ENCODE measurements around the gene NR1H4.

DNA sequence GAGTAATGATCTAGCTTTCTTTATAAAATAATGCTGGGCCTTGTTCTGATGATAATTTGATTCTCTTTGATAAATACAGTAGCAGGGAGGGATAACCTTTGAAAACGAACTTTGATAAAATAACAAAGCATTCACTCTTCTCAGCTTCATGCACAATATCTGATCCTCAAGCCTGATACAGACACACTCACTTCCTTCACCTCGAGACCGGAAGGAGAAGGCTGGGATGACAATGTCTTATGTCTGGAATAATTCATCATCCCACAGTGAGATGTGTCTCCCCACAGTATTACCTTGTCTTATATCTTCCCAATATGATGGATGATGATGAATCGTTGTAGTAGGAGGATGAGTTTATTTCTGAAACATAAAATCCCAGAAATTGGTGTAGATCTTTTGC lies 15.5 kb upstream of the NR1H4 start:
- TF ChIP-seq EP300 (IDR thresholded peaks at IDR 0.05; ENCODE audit: borderline replicate concordance in 1 of 2, low read depth in 2 of 2, low read length in 2 of 2) (no peak), NANOG (IDR thresholded peaks at IDR 0.05; ENCODE audit: insufficient read depth, low read depth, low read length, poor library complexity, severe bottlenecking) (no peak), EGR1 (IDR thresholded peaks at IDR 0.05; ENCODE audit: borderline replicate concordance, low read depth, low read length) (no peak), HDAC6 (IDR thresholded peaks at IDR 0.05; ENCODE audit: low read depth, low read length) (no peak), ASH2L (IDR thresholded peaks at IDR 0.05; ENCODE audit: low read length) (no peak), CHD2 (IDR thresholded peaks at IDR 0.05; ENCODE audit: low read length) (no peak), EZH2 (IDR thresholded peaks at IDR 0.05; ENCODE audit: low read depth, low read length, severe bottlenecking) (no peak)
- TF ChIP-seq, protein P1, sequence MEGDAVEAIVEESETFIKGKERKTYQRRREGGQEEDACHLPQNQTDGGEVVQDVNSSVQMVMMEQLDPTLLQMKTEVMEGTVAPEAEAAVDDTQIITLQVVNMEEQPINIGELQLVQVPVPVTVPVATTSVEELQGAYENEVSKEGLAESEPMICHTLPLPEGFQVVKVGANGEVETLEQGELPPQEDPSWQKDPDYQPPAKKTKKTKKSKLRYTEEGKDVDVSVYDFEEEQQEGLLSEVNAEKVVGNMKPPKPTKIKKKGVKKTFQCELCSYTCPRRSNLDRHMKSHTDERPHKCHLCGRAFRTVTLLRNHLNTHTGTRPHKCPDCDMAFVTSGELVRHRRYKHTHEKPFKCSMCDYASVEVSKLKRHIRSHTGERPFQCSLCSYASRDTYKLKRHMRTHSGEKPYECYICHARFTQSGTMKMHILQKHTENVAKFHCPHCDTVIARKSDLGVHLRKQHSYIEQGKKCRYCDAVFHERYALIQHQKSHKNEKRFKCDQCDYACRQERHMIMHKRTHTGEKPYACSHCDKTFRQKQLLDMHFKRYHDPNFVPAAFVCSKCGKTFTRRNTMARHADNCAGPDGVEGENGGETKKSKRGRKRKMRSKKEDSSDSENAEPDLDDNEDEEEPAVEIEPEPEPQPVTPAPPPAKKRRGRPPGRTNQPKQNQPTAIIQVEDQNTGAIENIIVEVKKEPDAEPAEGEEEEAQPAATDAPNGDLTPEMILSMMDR (IDR thresholded peaks at IDR 0.05; ENCODE audit: control extremely low read depth in 1 of 3, insufficient read depth in 1 of 3, low read depth in 1 of 3, low read length in 3 of 3): no peak
- TF ChIP-seq, protein P2, sequence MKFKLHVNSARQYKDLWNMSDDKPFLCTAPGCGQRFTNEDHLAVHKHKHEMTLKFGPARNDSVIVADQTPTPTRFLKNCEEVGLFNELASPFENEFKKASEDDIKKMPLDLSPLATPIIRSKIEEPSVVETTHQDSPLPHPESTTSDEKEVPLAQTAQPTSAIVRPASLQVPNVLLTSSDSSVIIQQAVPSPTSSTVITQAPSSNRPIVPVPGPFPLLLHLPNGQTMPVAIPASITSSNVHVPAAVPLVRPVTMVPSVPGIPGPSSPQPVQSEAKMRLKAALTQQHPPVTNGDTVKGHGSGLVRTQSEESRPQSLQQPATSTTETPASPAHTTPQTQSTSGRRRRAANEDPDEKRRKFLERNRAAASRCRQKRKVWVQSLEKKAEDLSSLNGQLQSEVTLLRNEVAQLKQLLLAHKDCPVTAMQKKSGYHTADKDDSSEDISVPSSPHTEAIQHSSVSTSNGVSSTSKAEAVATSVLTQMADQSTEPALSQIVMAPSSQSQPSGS (IDR thresholded peaks at IDR 0.05; ENCODE audit: low read length): no peak

Measured in H1 (cell line).